Mucosa of rectum (tissue), 2 donors: ENCODE results near the gene DHX34.
A peak's percentile ranks its signal among the peaks of the same experiment; 100 is the strongest.
"Not testable (repeated sequence)": the region's sequence is repeated elsewhere in the genome, so short reads cannot be mapped to it uniquely, and the experiment has no call there.

Experiments used
- H3K27ac ChIP-seq, 2 donors: one replicate each; pipeline ENCODE4 v1.7.0; 2013; ENCODE audit warnings: inconsistent platforms in 2 of 2, low read depth in 2 of 2, low read length in 2 of 2
- H3K27me3 ChIP-seq, 2 donors: one replicate each; pipeline ENCODE4 v1.7.0; 2013; ENCODE audit warnings: low read length in 2 of 2; ENCODE audit not compliant: control insufficient read depth in 2 of 2, insufficient read depth in 2 of 2
- H3K36me3 ChIP-seq, 2 donors: one replicate each; pipeline ENCODE4 v1.7.0; 2013; ENCODE audit warnings: low read length in 2 of 2; ENCODE audit not compliant: control insufficient read depth in 2 of 2, insufficient read depth in 2 of 2
- H3K4me1 ChIP-seq, 2 donors: one replicate each; pipeline ENCODE4 v1.7.0; 2013; ENCODE audit warnings: low read length in 2 of 2, mild to moderate bottlenecking in 1 of 2; ENCODE audit not compliant: control insufficient read depth in 2 of 2, insufficient read depth in 2 of 2
- H3K4me3 ChIP-seq, 2 donors: one replicate each; pipeline ENCODE4 v1.7.0; 2013; ENCODE audit warnings: low read length in 2 of 2
- H3K9ac ChIP-seq, 2 donors: one replicate each; pipeline ENCODE4 v1.7.0; 2013; ENCODE audit warnings: low read length in 2 of 2, low read depth in 1 of 2, mild to moderate bottlenecking in 1 of 2
- H3K9me3 ChIP-seq, 2 donors: one replicate each; pipeline ENCODE4 v1.7.0; 2013; ENCODE audit warnings: low read length in 2 of 2; ENCODE audit not compliant: control insufficient read depth in 2 of 2
- donor health status: healthy.
- donor health status: Normal muscosa, but diverticular disease.

DHX34 gene

DNA sequence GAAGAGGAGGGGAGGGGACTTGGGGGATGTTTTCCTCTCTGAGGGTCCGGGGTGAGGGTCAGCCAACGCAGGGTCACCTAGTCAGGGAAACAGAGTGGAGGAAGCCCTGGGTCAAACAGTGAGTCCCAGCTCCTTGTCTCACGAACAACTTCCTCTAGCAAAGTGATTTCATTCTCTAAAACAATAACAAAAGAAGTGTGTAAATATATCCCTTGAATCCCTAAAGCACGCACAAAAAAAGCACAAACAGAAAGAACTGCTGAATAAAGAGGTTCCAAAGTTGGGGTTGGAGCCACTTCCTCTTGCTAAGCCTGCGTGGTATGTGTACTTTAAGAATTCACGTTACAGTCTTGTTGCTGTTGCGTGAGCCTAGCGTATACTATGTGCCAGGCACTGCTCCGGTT, 18.6 kb upstream of the DHX34 start:
- peak overlapping the region in 1 of 2 donors; percentile 17 for H3K9ac ChIP-seq
- H3K27me3 ChIP-seq: peaks cover 0 to 5% of the 10 kb centered on the region in 2 donors
- no peaks in the 10 kb centered on the region for H3K4me1 ChIP-seq
- H3K4me3 ChIP-seq: no peak overlapping the region
- no peaks in the 10 kb centered on the region for H3K9me3 ChIP-seq
- H3K27ac ChIP-seq: peak overlapping the region; percentile 51 to 65
- no peaks in the 10 kb centered on the region for H3K36me3 ChIP-seq

DNA sequence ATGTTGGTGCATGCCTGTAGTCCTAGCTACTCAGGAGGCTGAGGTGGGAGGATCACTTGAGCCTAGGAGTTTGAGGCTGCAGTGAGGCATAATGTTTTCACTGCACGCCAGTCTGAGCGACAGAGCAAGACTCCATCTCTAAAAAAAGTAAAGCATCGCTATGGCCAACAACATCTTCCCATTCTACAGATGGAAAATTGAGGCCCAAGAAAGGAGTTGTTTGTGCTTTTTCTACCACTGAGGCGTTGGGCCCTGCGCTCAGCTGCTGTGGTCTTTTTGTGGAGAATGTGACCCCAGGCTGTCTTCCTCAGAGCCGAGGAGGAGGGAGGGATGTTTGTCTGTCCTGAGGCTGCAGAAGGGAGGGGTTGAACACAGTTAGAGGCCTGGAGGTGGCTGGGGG, 17.6 kb upstream of the DHX34 start:
- no peaks in the 10 kb centered on the region for H3K9me3 ChIP-seq
- peak overlapping the region; percentile 37 to 48 for H3K27ac ChIP-seq
- no peak overlapping the region for H3K4me3 ChIP-seq
- H3K36me3 ChIP-seq: no peaks in the 10 kb centered on the region
- H3K4me1 ChIP-seq: no peaks in the 10 kb centered on the region
- peaks cover 0 to 5% of the 10 kb centered on the region in 2 donors for H3K27me3 ChIP-seq
- H3K9ac ChIP-seq: no peak overlapping the region

- Histone ChIP-seq H3K36me3 (no peaks in the 10 kb centered on the region), H3K4me1 (no peaks in the 10 kb centered on the region), H3K9ac (no peak within 1 kb of the TSS), H3K9me3 (no peaks in the 10 kb centered on the region), H3K27ac (peak within 1 kb of the TSS; percentile 39 to 48), H3K27me3 (peaks cover 0 to 5% of the 10 kb centered on the region in 2 donors), H3K4me3 (no peak within 1 kb of the TSS)
Measured at GRCh38 chr19:47331931-47332547, 17.1 kb upstream of the DHX34 start, which contains the start of gene C5AR2. Gene C5AR2, plus strand, starts transcription at chr19:47332175. Its CDS starts 8,625 bp downstream, at chr19:47340800.

- not testable (repeated sequence) for H3K9ac ChIP-seq, H3K27me3 ChIP-seq, H3K9me3 ChIP-seq, H3K4me1 ChIP-seq, H3K36me3 ChIP-seq, H3K4me3 ChIP-seq
- H3K27ac ChIP-seq: peak overlapping the region in 1 of 2 donors; percentile 32
Measured at GRCh38 chr19:47336765-47337718, 12.1 kb upstream of the DHX34 start.

DNA sequence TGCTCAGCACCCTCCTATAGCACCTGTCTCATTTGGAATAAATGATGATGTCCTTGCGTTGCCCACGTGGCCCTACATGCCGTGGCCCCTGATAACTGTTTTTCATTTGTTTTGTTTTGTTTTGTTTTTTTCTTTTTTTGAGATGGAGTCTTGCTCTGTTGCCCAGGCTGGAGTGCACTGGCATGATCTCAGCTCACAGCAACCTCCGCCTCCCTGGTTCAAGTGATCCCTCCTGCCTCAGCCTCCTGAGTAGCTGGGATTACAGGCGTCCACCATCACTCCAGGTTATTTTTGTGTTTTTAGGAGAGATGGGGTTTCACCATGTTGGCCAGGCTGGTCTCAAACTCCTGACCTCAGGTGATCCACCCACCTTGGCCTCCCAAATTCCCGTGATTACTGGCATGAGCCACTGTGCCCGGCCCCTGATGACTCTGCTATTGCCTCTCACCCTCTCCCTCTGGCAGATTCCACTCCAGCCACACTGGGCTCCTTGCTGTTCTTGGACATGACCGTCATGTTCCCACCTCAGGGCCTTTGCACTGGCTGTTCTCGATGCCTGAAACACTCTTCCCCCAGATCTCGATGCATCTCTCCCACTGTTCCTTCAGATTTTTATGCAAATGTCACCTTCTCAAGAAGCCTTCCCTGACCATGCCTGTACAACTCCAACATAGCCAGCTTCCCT, 9.8 kb upstream of the DHX34 start:
- H3K4me3 ChIP-seq: no peak overlapping the region
- no peaks in the 10 kb centered on the region for H3K9me3 ChIP-seq
- H3K4me1 ChIP-seq: no peaks in the 10 kb centered on the region
- H3K36me3 ChIP-seq: no peaks in the 10 kb centered on the region
- H3K9ac ChIP-seq: no peak overlapping the region
- no peak overlapping the region for H3K27ac ChIP-seq
- no peaks in the 10 kb centered on the region for H3K27me3 ChIP-seq

DNA sequence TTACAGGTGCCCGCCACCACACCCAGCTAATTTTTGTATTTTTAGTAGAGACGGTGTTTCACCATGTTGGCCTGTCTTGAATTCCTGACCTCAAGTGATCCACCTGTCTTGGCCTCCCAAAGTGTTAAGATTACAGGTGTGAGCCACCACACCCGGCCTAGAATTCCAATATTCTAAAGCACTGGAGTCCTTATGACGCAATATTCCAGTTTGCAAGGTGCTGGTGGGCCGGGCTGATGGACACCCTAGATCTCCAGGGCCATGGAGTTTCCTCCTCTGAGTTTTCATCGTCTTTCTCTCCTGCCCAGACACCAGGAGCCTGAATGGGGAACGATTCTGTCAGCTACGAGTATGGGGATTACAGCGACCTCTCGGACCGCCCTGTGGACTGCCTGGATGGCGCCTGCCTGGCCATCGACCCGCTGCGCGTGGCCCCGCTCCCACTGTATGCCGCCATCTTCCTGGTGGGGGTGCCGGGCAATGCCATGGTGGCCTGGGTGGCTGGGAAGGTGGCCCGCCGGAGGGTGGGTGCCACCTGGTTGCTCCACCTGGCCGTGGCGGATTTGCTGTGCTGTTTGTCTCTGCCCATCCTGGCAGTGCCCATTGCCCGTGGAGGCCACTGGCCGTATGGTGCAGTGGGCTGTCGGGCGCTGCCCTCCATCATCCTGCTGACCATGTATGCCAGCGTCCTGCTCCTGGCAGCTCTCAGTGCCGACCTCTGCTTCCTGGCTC, 8.5 kb upstream of the DHX34 start:
- Histone ChIP-seq H3K4me1 (no peaks in the 10 kb centered on the region), H3K27ac (no peak overlapping the region), H3K9ac (no peak overlapping the region), H3K27me3 (no peaks in the 10 kb centered on the region), H3K36me3 (no peaks in the 10 kb centered on the region), H3K9me3 (no peaks in the 10 kb centered on the region), H3K4me3 (no peak overlapping the region)

GRCh38 chr19:47341734-47342133, 7.4 kb upstream of the DHX34 start:
- Histone ChIP-seq H3K9me3 (no peaks in the 10 kb centered on the region), H3K27ac (no peak overlapping the region), H3K4me3 (no peak overlapping the region), H3K36me3 (no peaks in the 10 kb centered on the region), H3K9ac (no peak overlapping the region), H3K27me3 (no peaks in the 10 kb centered on the region), H3K4me1 (no peaks in the 10 kb centered on the region)

GRCh38 chr19:47343194-47343802, 5.8 kb upstream of the DHX34 start:
- H3K27ac ChIP-seq: no peak overlapping the region
- no peak overlapping the region for H3K4me3 ChIP-seq
- H3K27me3 ChIP-seq: no peaks in the 10 kb centered on the region
- H3K36me3 ChIP-seq: no peaks in the 10 kb centered on the region
- no peaks in the 10 kb centered on the region for H3K9me3 ChIP-seq
- H3K4me1 ChIP-seq: no peaks in the 10 kb centered on the region
- no peak overlapping the region for H3K9ac ChIP-seq

- no peaks in the 10 kb centered on the region for H3K27me3 ChIP-seq
- peaks cover 0 to 5% of the 10 kb centered on the region in 2 donors for H3K4me1 ChIP-seq
- no peak overlapping the region for H3K4me3 ChIP-seq
- H3K36me3 ChIP-seq: no peaks in the 10 kb centered on the region
- H3K9ac ChIP-seq: no peak overlapping the region
- H3K9me3 ChIP-seq: no peaks in the 10 kb centered on the region
- no peak overlapping the region for H3K27ac ChIP-seq
Measured at GRCh38 chr19:47344425-47344824, 4.7 kb upstream of the DHX34 start.
